Measurements from ENCODE around the gene PXN. TPM values are rescaled to one million over a fixed set of nuclear protein-coding genes. Genes with fewer than 3 reads are reported as not detected.
A peak's percentile ranks its signal among the peaks of the same experiment; 100 is the strongest.

Gene PXN
- total and polyA plus RNA-seq, 11 donors = 34.3 to 103 (median 69.9) TPM

DNA sequence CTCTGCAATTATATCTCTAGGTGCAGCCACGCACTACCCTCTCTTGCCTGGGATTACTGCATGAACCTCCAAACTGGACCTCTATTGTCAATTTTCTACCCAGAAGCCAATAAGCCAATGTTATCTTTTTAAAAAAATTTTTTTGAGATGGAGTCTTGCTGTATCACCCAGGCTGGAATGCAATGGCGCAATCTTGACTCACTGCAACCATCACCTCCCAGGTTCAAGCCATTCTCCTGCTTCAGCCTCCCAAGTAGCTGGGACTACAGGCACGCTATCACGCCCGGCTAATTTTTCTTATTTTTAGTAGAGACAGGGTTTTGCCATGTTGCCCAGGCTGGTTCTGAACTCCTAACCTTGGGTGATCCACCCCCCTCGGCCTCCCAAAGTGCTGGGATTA is 11.2 kb upstream of the PXN start:
- TF ChIP-seq, protein P1, sequence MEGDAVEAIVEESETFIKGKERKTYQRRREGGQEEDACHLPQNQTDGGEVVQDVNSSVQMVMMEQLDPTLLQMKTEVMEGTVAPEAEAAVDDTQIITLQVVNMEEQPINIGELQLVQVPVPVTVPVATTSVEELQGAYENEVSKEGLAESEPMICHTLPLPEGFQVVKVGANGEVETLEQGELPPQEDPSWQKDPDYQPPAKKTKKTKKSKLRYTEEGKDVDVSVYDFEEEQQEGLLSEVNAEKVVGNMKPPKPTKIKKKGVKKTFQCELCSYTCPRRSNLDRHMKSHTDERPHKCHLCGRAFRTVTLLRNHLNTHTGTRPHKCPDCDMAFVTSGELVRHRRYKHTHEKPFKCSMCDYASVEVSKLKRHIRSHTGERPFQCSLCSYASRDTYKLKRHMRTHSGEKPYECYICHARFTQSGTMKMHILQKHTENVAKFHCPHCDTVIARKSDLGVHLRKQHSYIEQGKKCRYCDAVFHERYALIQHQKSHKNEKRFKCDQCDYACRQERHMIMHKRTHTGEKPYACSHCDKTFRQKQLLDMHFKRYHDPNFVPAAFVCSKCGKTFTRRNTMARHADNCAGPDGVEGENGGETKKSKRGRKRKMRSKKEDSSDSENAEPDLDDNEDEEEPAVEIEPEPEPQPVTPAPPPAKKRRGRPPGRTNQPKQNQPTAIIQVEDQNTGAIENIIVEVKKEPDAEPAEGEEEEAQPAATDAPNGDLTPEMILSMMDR (IDR thresholded peaks at IDR 0.05) = no peak
- TF ChIP-seq POLR2A (IDR thresholded peaks at IDR 0.05) = no peak
- no peaks in the 10 kb centered on the region for H3K27me3 ChIP-seq
- no peaks in the 10 kb centered on the region for H3K4me1 ChIP-seq
- WGBS, 4 donors = 92 to 96% (median 95%) methylated on average over 6 of the region's 6 CpGs
- no peaks in the 10 kb centered on the region for H3K36me3 ChIP-seq
- H3K27ac ChIP-seq = no peak overlapping the region
- no peak overlapping the region for H3K4me3 ChIP-seq
- ATAC-seq (no peak), DNase-seq (no peak)
- intact Hi-C loops (cut with DNase I) = no loop called here
- H3K9me3 ChIP-seq = no peaks in the 10 kb centered on the region

DNA sequence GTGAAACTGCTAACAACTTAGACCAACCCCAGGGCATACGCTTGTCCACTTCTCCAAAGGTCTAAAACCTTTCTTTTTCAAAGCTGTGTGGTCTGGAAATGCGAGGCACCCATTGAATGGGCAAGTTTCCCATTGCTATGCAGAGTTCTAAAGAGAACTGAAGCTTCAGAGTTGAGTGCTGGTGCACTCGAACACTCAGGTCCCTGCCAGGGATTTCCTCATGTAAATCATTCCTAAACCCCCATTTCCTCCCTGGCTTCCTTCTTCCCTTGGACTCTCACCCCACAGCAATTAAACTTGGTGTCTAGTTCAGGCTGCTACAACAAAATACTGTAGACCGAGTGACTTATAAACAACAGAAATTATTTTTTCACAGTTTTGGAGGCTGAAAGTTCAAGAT is 2.2 kb upstream of the PXN start:
- no peak overlapping the region for H3K27ac ChIP-seq
- no peak for ATAC-seq
- H3K36me3 ChIP-seq = no peaks in the 10 kb centered on the region
- no peaks in the 10 kb centered on the region for H3K27me3 ChIP-seq
- intact Hi-C loops (cut with DNase I) = loop anchor here in 1 of 10 donors (2.0 kb wide), 1 partner anchor 39 kb away; no protein-coding TSS in a partner anchor
- H3K4me1 ChIP-seq = peaks cover 5 to 27% (median 22%) of the 10 kb centered on the region in 12 donors
- 53 to 65% (median 58%) methylated on average over 4 of the region's 4 CpGs for WGBS, 4 donors
- no peak for DNase-seq
- no peak overlapping the region for H3K4me3 ChIP-seq
- H3K9me3 ChIP-seq = no peaks in the 10 kb centered on the region
- no peak for TF ChIP-seq POLR2A (IDR thresholded peaks at IDR 0.05)
- TF ChIP-seq, protein P1 (IDR thresholded peaks at IDR 0.05) = no peak

DNA sequence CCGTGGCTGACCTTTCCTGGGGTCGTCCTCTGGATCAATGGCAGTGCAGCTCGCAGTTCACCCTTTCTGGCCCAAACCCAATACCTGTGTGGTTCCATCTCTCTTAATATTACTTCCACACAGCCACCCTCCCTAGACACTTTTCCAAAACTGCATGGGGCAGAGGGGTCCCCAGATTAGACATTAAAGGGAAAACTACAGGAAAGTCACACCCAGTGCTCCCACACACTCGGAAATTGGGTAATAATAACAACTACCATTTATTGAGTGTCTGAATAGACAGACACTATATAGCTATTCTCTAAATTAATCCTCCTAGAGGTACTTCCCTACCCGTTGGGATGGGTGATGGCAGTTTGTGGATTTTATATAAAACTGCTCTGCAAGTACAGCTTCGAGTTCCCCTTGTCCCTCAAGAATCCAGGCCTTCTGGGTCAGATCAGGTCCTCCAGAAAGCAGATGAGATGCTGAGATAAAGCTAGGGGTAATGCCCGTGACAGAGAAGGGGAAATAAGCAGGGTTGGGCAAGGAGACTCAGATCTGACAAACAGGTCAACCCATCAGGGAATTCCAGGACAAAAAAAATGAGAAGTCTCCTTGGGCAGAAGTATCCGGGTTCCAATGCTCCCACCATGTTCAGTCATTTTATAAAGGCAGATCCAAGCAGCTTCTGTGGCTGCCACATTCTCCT is 795 bp upstream of the PXN start:
- no peaks in the 10 kb centered on the region for H3K27me3 ChIP-seq
- ATAC-seq (no peak), DNase-seq (no peak)
- peak overlapping the region in 2 of 12 donors; percentile 20 to 25 for H3K4me3 ChIP-seq
- no peak for TF ChIP-seq POLR2A (IDR thresholded peaks at IDR 0.05)
- TF ChIP-seq, protein P1 (IDR thresholded peaks at IDR 0.05) = no peak
- intact Hi-C loops (cut with DNase I) = loop anchor here in 2 of 10 donors (1.0 to 2.0 kb wide), 2 partner anchors 38 to 65 kb away; partner anchors contain the start of gene RPLP0 (in 1 of the 2)
- H3K4me1 ChIP-seq = peaks cover 7 to 41% (median 34%) of the 10 kb centered on the region in 12 donors
- H3K36me3 ChIP-seq = peaks cover 0 to 4% (median 0%) of the 10 kb centered on the region in 9 donors
- H3K9me3 ChIP-seq = no peaks in the 10 kb centered on the region
- peak overlapping the region in 3 of 12 donors; percentile 35 to 51 (median 39) for H3K27ac ChIP-seq
- WGBS, 4 donors = 51 to 62% (median 54%) methylated on average over 8 of the region's 8 CpGs

DNA sequence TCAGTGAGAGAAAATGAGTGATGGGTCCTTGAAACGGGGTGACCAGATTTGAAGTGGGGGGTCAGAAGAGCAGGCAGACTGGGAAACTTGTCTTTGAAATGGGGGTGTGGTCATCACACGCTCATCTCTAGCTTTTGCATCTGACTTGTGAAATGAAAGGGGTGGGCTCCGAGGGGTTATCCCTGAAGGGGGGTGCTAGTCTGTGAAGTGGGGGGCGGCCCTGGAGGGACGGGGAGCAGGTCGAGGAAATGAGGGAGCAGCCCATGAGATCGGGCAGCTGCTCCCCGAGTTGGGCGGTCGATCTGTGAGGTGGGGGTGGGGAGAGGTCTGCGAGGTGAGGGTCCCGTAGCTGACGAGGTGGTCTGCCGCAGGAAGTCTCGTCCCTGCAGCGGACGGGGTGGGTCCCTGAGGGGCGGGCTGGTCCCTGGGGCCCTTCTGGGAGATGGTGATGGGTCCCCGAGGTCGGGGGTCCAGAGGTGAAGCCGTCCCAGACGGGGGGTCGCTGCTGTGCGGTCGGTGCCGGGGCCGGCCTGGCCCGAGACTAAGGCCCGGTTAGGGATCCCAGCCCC is 542 bp downstream of the PXN start:
- Histone ChIP-seq H3K4me3 (peak overlapping the region; percentile 91 to 100 (median 98)), H3K36me3 (peaks cover 0 to 13% (median 0%) of the 10 kb centered on the region in 9 donors), H3K27ac (peak overlapping the region; percentile 88 to 99 (median 97)), H3K9me3 (no peaks in the 10 kb centered on the region), H3K27me3 (no peaks in the 10 kb centered on the region), H3K4me1 (peaks cover 7 to 53% (median 45%) of the 10 kb centered on the region in 12 donors)
- peak in 1 of 4 donors; percentile 4 for ATAC-seq
- no peak for TF ChIP-seq POLR2A (IDR thresholded peaks at IDR 0.05)
- TF ChIP-seq, protein P1 (IDR thresholded peaks at IDR 0.05) = no peak
- intact Hi-C loops (cut with DNase I) = loop anchor here in 9 of 10 donors (1.0 to 2.0 kb wide), 4 partner anchors 35 to 64 kb away; partner anchors contain the start of gene RPLP0 (in 1 of the 9)
- 0 to 4% (median 2%) methylated on average over 21 to 29 of the region's 29 CpGs for WGBS, 4 donors
- DNase-seq = peak in 3 of 5 donors; percentile 40 to 47 (median 45)
